ENCODE data around the gene ZNF441.

- TF ChIP-seq CTCF (IDR thresholded peaks at IDR 0.05): no peak
- TF ChIP-seq POLR2AphosphoS5 (IDR thresholded peaks at IDR 0.05): no peak
Measured at GRCh38 chr19:11813703-11814028, 46.9 kb downstream of the ZNF441 start.
